Activated CD4-positive, alpha-beta T cell treated with anti-CD3 and anti-CD28 coated beads, Interleukin-2, amount 10 ng/mL, durations not matched to agents 7 days and 5 days (primary cell): ENCODE measurements around the gene TIPIN. TPM values are rescaled to one million over a fixed set of nuclear protein-coding genes. Genes with fewer than 3 reads are reported as not detected.

ENCODE experiments used
- CTCF ChIA-PET: fragments of 350-600 bp; sonication (Branson Sonifier 250); formaldehyde crosslinking; loops from one replicate; lab custom pipeline; 2021; ENCODE audit warnings: antibody characterized with exemption; lab: Charles Lee
- POLR2A ChIA-PET: fragments of 350-600 bp; sonication (Branson Sonifier 250); formaldehyde crosslinking; loops from one replicate; lab custom pipeline; 2021; ENCODE audit warnings: antibody characterized with exemption; lab: Charles Lee
- DNase-seq: peaks from one replicate; pipeline ENCODE4 v3.0.0-alpha.2; 2020
- H3K27ac Mint-ChIP-seq: one replicate; pipeline ENCODE4 v1.8.0; 2021; ENCODE audit warnings: mild to moderate bottlenecking, moderate library complexity, mixed read lengths
- H3K27me3 Mint-ChIP-seq: one replicate; pipeline ENCODE4 v1.8.0; 2021; ENCODE audit warnings: mixed read lengths
- H3K36me3 Mint-ChIP-seq: one replicate; pipeline ENCODE4 v1.8.0; 2021; ENCODE audit warnings: low read depth, mixed read lengths
- H3K4me1 Mint-ChIP-seq: one replicate; pipeline ENCODE4 v1.8.0; 2021; ENCODE audit warnings: mixed read lengths
- H3K4me3 Mint-ChIP-seq: one replicate; pipeline ENCODE4 v1.8.0; 2021; ENCODE audit warnings: mild to moderate bottlenecking, moderate library complexity, mixed read lengths
- H3K9me3 Mint-ChIP-seq: one replicate; pipeline ENCODE4 v1.8.0; 2021; ENCODE audit warnings: mixed read lengths
- total RNA-seq, 2 experiments: library from RNA; stranded (reverse); gene quantifications; one replicate each; pipeline ENCODE4 v1.2.3, GENCODE V29; 2021

The TIPIN gene
- total RNA-seq, 2 experiments from 2014 or later: 25.0 to 28.0 TPM

- POLR2A ChIA-PET: interaction anchor here (0.6 kb wide), 1 partner anchor 315 kb away, joined by 5 read pairs; no protein-coding TSS in a partner anchor
- Mint-ChIP-seq H3K36me3 (peaks cover 8% of the 10 kb centered on the region), H3K27ac (peak overlapping the region; percentile 92), H3K9me3 (no peaks in the 10 kb centered on the region), H3K4me1 (peaks cover 49% of the 10 kb centered on the region), H3K27me3 (peaks cover 2% of the 10 kb centered on the region), H3K4me3 (peak overlapping the region; percentile 80)
- CTCF ChIA-PET: interaction anchor here (0.6 to 1.6 kb wide), 5 partner anchors 10 to 205 kb away, joined by 3 to 5 read pairs (median 4); no protein-coding TSS in a partner anchor
- no peak for DNase-seq
Measured at GRCh38 chr15:66292571-66293418, 63.7 kb downstream of the TIPIN start.

GRCh38 chr15:66291816-66292570 lies 64.5 kb downstream of the TIPIN start:
- Mint-ChIP-seq H3K36me3 (peaks cover 8% of the 10 kb centered on the region), H3K27ac (peak overlapping the region; percentile 92), H3K27me3 (peaks cover 2% of the 10 kb centered on the region), H3K9me3 (no peaks in the 10 kb centered on the region), H3K4me3 (peak overlapping the region; percentile 80), H3K4me1 (peaks cover 51% of the 10 kb centered on the region)
- ChIA-PET CTCF (interaction anchor here (0.7 to 1.4 kb wide), 4 partner anchors 41 to 206 kb away, joined by 3 read pairs; partner anchors contain the start of gene SNAPC5), POLR2A (no interaction called here)
- no peak for DNase-seq

- peak; percentile 7 for DNase-seq
- H3K4me1 Mint-ChIP-seq: peaks cover 37% of the 10 kb centered on the region
- H3K9me3 Mint-ChIP-seq: no peaks in the 10 kb centered on the region
- ChIA-PET POLR2A (no interaction called here), CTCF (interaction anchor here (1.4 kb wide), 1 partner anchor 39 kb away, joined by 3 read pairs; no protein-coding TSS in a partner anchor)
- peaks cover 2% of the 10 kb centered on the region for H3K27me3 Mint-ChIP-seq
- H3K36me3 Mint-ChIP-seq: peaks cover 3% of the 10 kb centered on the region
- H3K4me3 Mint-ChIP-seq: no peak overlapping the region
- H3K27ac Mint-ChIP-seq: no peak overlapping the region
Measured at GRCh38 chr15:66290518-66290917, 66.0 kb downstream of the TIPIN start.

GRCh38 chr15:66290007-66290406 lies 66.5 kb downstream of the TIPIN start:
- Mint-ChIP-seq H3K27me3 (peaks cover 2% of the 10 kb centered on the region), H3K4me1 (peaks cover 33% of the 10 kb centered on the region), H3K36me3 (peaks cover 2% of the 10 kb centered on the region), H3K4me3 (no peak overlapping the region), H3K27ac (no peak overlapping the region), H3K9me3 (no peaks in the 10 kb centered on the region)
- no peak for DNase-seq
- CTCF ChIA-PET: no interaction called here
- POLR2A ChIA-PET: no interaction called here

GRCh38 chr15:66288551-66289185 lies 67.8 kb downstream of the TIPIN start:
- Mint-ChIP-seq H3K36me3 (no peaks in the 10 kb centered on the region), H3K4me1 (peaks cover 26% of the 10 kb centered on the region), H3K27ac (no peak overlapping the region), H3K4me3 (no peak overlapping the region), H3K27me3 (peaks cover 2% of the 10 kb centered on the region), H3K9me3 (no peaks in the 10 kb centered on the region)
- ChIA-PET POLR2A (no interaction called here), CTCF (interaction anchor here (0.6 to 1.5 kb wide), 4 partner anchors 8 to 224 kb away, joined by 3 to 5 read pairs (median 3); partner anchors contain the start of gene MAP2K1)
- DNase-seq: no peak

- no peak for DNase-seq
- no peak overlapping the region for H3K4me3 Mint-ChIP-seq
- H3K27ac Mint-ChIP-seq: no peak overlapping the region
- peaks cover 26% of the 10 kb centered on the region for H3K4me1 Mint-ChIP-seq
- H3K36me3 Mint-ChIP-seq: no peaks in the 10 kb centered on the region
- POLR2A ChIA-PET: no interaction called here
- peaks cover 2% of the 10 kb centered on the region for H3K27me3 Mint-ChIP-seq
- CTCF ChIA-PET: interaction anchor here (0.6 to 1.5 kb wide), 4 partner anchors 9 to 223 kb away, joined by 3 to 5 read pairs (median 3); partner anchors contain the start of gene MAP2K1
- H3K9me3 Mint-ChIP-seq: no peaks in the 10 kb centered on the region
Measured at GRCh38 chr15:66288093-66288492, 68.4 kb downstream of the TIPIN start.

GRCh38 chr15:66287461-66288057 lies 68.9 kb downstream of the TIPIN start:
- H3K4me3 Mint-ChIP-seq: no peak overlapping the region
- H3K36me3 Mint-ChIP-seq: no peaks in the 10 kb centered on the region
- CTCF ChIA-PET: interaction anchor here (0.6 to 1.5 kb wide), 5 partner anchors 10 to 178 kb away, joined by 3 to 5 read pairs (median 3); partner anchors contain the start of gene MAP2K1
- peaks cover 25% of the 10 kb centered on the region for H3K4me1 Mint-ChIP-seq
- peak; percentile 12 for DNase-seq
- peaks cover 2% of the 10 kb centered on the region for H3K27me3 Mint-ChIP-seq
- no peaks in the 10 kb centered on the region for H3K9me3 Mint-ChIP-seq
- no peak overlapping the region for H3K27ac Mint-ChIP-seq
- POLR2A ChIA-PET: no interaction called here

Other genes with a start within 250 kb of the TIPIN start
- not detected for gene MEGF11, start 102.9 kb downstream of the TIPIN start, total RNA-seq
- gene DIS3L, start 63.1 kb downstream of the TIPIN start, total RNA-seq: 10 to 100 TPM; 31.2 to 35.6 TPM
- 10 to 100 TPM; 72.1 to 83.0 TPM for gene MAP2K1, start 30.2 kb upstream of the TIPIN start, total RNA-seq
- gene SNAPC5, start 141.1 kb upstream of the TIPIN start, total RNA-seq: 10 to 100 TPM; 21.4 to 24.5 TPM
- gene RPL4, start 148.2 kb upstream of the TIPIN start, total RNA-seq: 1,000 to 10,000 TPM; 2,398 to 2,621 TPM
- gene ZWILCH, start 148.6 kb upstream of the TIPIN start, total RNA-seq: 10 to 100 TPM; 28.0 to 28.3 TPM
- not detected for gene LCTL, start 209.3 kb upstream of the TIPIN start, total RNA-seq